Mesenchymal stem cell (in vitro differentiated cells and primary cell): ENCODE data around the gene GARIN5B.

Source experiments
- DNase-seq: peaks from one replicate; pipeline ENCODE4 v3.0.0-alpha.2; 2013
- H2AFZ ChIP-seq: one replicate; pipeline ENCODE4 v1.6.1; 2013; ENCODE audit warnings: low read depth, mild to moderate bottlenecking, control low read depth, inconsistent platforms, low read length, moderate library complexity
- H2AK5ac ChIP-seq: 2 replicates; pipeline ENCODE4 v1.6.1; 2013; ENCODE audit warnings: low read length, moderate library complexity, mild to moderate bottlenecking, inconsistent platforms; ENCODE audit not compliant: severe bottlenecking
- H2BK120ac ChIP-seq: one replicate; pipeline ENCODE4 v1.6.1; 2013; ENCODE audit warnings: low read depth, mild to moderate bottlenecking, inconsistent platforms, low read length, moderate library complexity
- H2BK12ac ChIP-seq, 2 experiments: one replicate each; pipeline ENCODE4 v1.6.1; 2013; ENCODE audit warnings: inconsistent platforms in 2 of 2, low read length in 2 of 2, mild to moderate bottlenecking in 2 of 2, moderate library complexity in 2 of 2, control low read depth in 1 of 2
- H2BK15ac ChIP-seq: one replicate; pipeline ENCODE4 v1.6.1; 2013; ENCODE audit warnings: mild to moderate bottlenecking, low read depth, inconsistent platforms; ENCODE audit not compliant: poor library complexity, severe bottlenecking
- H2BK5ac ChIP-seq: 2 replicates; pipeline ENCODE4 v1.6.1; 2013; ENCODE audit warnings: low read depth, mild to moderate bottlenecking, low read length, control low read depth, inconsistent platforms; ENCODE audit not compliant: poor library complexity, severe bottlenecking
- H3K14ac ChIP-seq, 2 experiments: one replicate each; pipeline ENCODE4 v1.6.1; 2013; ENCODE audit warnings: inconsistent platforms in 2 of 2, low read length in 2 of 2, control low read depth in 1 of 2, mild to moderate bottlenecking in 1 of 2, moderate library complexity in 1 of 2
- H3K18ac ChIP-seq, 2 experiments: one replicate each; pipeline ENCODE4 v1.6.1; 2013; ENCODE audit warnings: inconsistent platforms in 2 of 2, low read length in 2 of 2, control low read depth in 1 of 2, low read depth in 1 of 2, mild to moderate bottlenecking in 1 of 2
- H3K23ac ChIP-seq, 2 experiments: one replicate each; pipeline ENCODE4 v1.6.1; 2013; ENCODE audit warnings: inconsistent platforms in 2 of 2, low read length in 2 of 2, mild to moderate bottlenecking in 2 of 2, moderate library complexity in 2 of 2, control low read depth in 1 of 2
- H3K27ac ChIP-seq: 2 replicates; pipeline ENCODE4 v1.5.1; 2013; ENCODE audit warnings: mild to moderate bottlenecking, moderate library complexity, low read length, control low read depth, inconsistent platforms; ENCODE audit not compliant: poor library complexity, severe bottlenecking
- H3K27me3 ChIP-seq, 2 experiments: 2 replicates each; pipeline versions ENCODE4 v1.6.1 to v1.7.0; 2013; ENCODE audit warnings: low read length in 2 of 2, mild to moderate bottlenecking in 2 of 2, moderate library complexity in 2 of 2, control low read depth in 1 of 2, inconsistent platforms in 1 of 2; ENCODE audit not compliant: control insufficient read depth in 1 of 2, insufficient read depth in 1 of 2
- H3K36me3 ChIP-seq, 2 experiments: 2 replicates each; pipeline versions ENCODE4 v1.6.1 to v1.7.0; 2013; ENCODE audit warnings: low read length in 2 of 2, control low read depth in 1 of 2, inconsistent platforms in 1 of 2, low read depth in 1 of 2, mild to moderate bottlenecking in 1 of 2; ENCODE audit not compliant: insufficient read depth in 2 of 2, control insufficient read depth in 1 of 2
- H3K4ac ChIP-seq, 2 experiments: one replicate each; pipeline ENCODE4 v1.6.1; 2013; ENCODE audit warnings: inconsistent platforms in 2 of 2, low read length in 2 of 2, mild to moderate bottlenecking in 2 of 2, moderate library complexity in 2 of 2, control low read depth in 1 of 2, low read depth in 1 of 2
- H3K4me1 ChIP-seq: 2 replicates; pipeline ENCODE4 v1.6.1; 2013; ENCODE audit warnings: low read depth, low read length, control low read depth; ENCODE audit not compliant: control insufficient read depth, insufficient read depth
- H3K4me2 ChIP-seq: 2 replicates; pipeline ENCODE4 v1.6.1; 2013; ENCODE audit warnings: low read length, mild to moderate bottlenecking, inconsistent platforms; ENCODE audit not compliant: poor library complexity, severe bottlenecking
- H3K4me3 ChIP-seq, 2 experiments: 2 replicates each; pipeline versions ENCODE4 v1.5.1 to v1.7.0; 2013; ENCODE audit warnings: low read length in 2 of 2, mild to moderate bottlenecking in 2 of 2, control low read depth in 1 of 2, low read depth in 1 of 2; ENCODE audit not compliant: insufficient read depth in 1 of 2
- H3K79me1 ChIP-seq: replicated peaks from 2 replicates; pipeline ENCODE4 v1.6.1; 2013; ENCODE audit warnings: mild to moderate bottlenecking, control low read depth, low read length, inconsistent platforms; ENCODE audit not compliant: poor library complexity, severe bottlenecking
- H3K9ac ChIP-seq: 2 replicates; pipeline ENCODE4 v1.7.0; 2013; ENCODE audit warnings: mild to moderate bottlenecking, low read length, moderate library complexity
- H3K9me3 ChIP-seq: 2 replicates; pipeline ENCODE4 v1.7.0; 2013; ENCODE audit warnings: mild to moderate bottlenecking, low read length; ENCODE audit not compliant: control insufficient read depth
- H4K8ac ChIP-seq: one replicate; pipeline ENCODE4 v1.6.1; 2013; ENCODE audit warnings: inconsistent platforms, mild to moderate bottlenecking, low read length, moderate library complexity
- H4K91ac ChIP-seq: one replicate; pipeline ENCODE4 v1.6.1; 2013; ENCODE audit warnings: mild to moderate bottlenecking, low read length, inconsistent platforms
- WGBS: methylation state at CpG from one replicate; pipeline ENCODE4 v1.1.7; 2013; ENCODE audit warnings: mixed read lengths; 5-methylcytosine and 5-hydroxymethylcytosine counted together

Gene GARIN5B

DNA sequence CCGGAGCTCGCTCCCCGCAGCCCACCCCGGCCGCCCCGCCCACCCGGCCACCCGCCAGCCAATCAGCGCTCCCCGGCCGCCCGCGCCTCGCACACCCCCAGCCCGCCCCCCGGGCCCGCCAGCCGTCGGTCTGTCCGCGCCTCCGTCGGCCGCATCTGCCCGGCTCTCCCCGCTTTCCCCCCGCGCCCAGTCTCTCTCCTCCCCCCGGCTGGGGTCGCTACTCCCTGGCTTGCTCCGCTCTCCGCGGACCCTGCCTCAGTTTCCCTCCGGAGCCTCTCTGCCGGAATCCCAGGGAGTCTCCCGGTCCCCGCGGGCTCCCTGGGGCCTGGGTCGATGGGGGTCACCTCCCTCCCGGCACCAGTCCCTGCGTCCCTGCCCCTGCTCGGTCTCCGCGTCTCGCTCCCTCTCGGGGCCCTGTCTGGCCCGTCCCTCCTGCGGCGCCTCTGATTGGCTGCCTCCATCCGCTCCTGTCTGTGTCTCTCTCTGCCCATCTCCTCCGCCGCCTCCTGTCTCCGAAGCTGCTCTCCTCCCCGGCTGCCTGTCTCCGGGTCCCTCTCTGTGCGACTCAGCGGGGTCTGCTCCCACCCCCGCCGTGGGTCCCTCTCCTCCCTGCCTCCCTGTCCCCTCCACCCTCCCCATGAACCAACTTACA lies 6.7 kb upstream of the GARIN5B start:
- Histone ChIP-seq H3K4me3 (peak overlapping the region; percentile 78 to 84), H3K27me3 (peaks cover 0 to 7% of the 10 kb centered on the region in 2 experiments), H3K9me3 (no peaks in the 10 kb centered on the region), H3K79me1 (peaks cover 6% of the 10 kb centered on the region), H3K23ac (peak overlapping the region in 1 of 2 experiments; percentile 47), H3K18ac (peak overlapping the region; percentile 45 to 85), H3K14ac (peak overlapping the region in 1 of 2 experiments; percentile 68), H3K4me1 (peaks cover 55% of the 10 kb centered on the region), H2AFZ (peak overlapping the region; percentile 84), H2BK15ac (no peak overlapping the region), H2BK120ac (peak overlapping the region; percentile 27), H3K4me2 (peak overlapping the region; percentile 83), H3K9ac (peak overlapping the region; percentile 74), H2AK5ac (no peak overlapping the region), H3K27ac (peak overlapping the region; percentile 94), H3K36me3 (peaks cover 0 to 35% of the 10 kb centered on the region in 2 experiments), H4K8ac (peak overlapping the region; percentile 45), H2BK12ac (peak overlapping the region in 1 of 2 experiments; percentile 88), H3K4ac (peak overlapping the region; percentile 46 to 57), H4K91ac (no peak overlapping the region), H2BK5ac (peak overlapping the region; percentile 92)
- DNase-seq, result peak; percentile 85
- under 1% methylated on average over 51 of the region's 59 CpGs for WGBS

DNA sequence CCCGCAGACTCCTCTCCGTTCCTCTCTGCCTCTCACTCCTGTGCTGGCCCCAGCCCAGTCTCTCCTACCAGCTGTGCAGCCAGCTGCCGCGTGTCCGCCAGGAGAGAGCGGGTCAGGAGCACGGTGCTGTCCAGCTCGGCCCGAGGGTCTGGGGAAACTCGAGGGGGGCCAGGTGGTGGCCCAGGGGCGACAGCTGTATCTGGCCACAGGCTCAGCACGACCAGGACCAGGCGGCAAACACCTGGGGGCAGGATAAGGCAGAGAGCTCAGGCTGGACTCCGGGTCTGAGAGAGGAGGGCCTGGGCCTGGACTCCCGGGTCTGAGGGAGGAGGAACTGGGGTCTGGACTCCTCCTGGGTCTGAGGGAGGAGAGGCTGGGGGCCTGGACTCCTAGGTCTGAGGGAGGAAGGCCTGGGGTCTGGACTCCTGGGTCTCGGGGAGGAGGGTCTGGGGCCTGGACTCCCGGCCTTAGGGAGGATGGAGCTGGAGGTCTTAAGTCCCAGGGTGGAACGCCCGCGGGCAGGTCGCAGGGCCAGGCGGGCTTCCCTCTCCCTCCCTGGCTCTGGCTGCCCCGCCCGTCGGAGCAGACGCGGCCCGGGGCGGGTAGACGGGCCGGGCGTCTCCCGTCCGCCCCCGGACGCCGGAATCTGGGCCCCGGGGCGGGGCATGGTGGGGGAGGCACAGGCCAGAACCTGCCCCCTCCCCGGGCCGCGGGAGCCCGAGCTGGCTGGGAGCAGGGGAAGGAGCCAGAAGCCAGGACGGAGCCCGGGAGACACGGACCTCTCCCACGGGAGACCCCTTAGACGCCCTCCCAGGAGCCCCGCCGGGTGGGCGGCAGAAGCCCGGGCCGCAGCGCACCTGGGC lies 5.9 kb upstream of the GARIN5B start:
- H2BK120ac ChIP-seq, result peak overlapping the region; percentile 27
- H3K79me1 ChIP-seq, result peaks cover 6% of the 10 kb centered on the region
- H2BK15ac ChIP-seq, result peak overlapping the region; percentile 90
- peak overlapping the region; percentile 61 for H3K27ac ChIP-seq
- H3K18ac ChIP-seq, result peak overlapping the region in 1 of 2 experiments; percentile 54
- H3K4me3 ChIP-seq, result peak overlapping the region; percentile 62 to 84
- DNase-seq, result peak; percentile 57
- peak overlapping the region; percentile 4 for H2AK5ac ChIP-seq
- 20% methylated on average over 47 of the region's 54 CpGs for WGBS
- peak overlapping the region; percentile 1 for H4K8ac ChIP-seq
- peak overlapping the region; percentile 71 for H3K4me2 ChIP-seq
- H2BK5ac ChIP-seq, result no peak overlapping the region
- H4K91ac ChIP-seq, result peak overlapping the region; percentile 82
- peak overlapping the region in 1 of 2 experiments; percentile 38 for H3K14ac ChIP-seq
- no peak overlapping the region for H2AFZ ChIP-seq
- peak overlapping the region in 1 of 2 experiments; percentile 40 for H3K23ac ChIP-seq
- H3K9ac ChIP-seq, result peak overlapping the region; percentile 66
- peaks cover 50% of the 10 kb centered on the region for H3K4me1 ChIP-seq
- no peaks in the 10 kb centered on the region for H3K9me3 ChIP-seq
- peaks cover 0 to 37% of the 10 kb centered on the region in 2 experiments for H3K36me3 ChIP-seq
- peaks cover 0 to 4% of the 10 kb centered on the region in 2 experiments for H3K27me3 ChIP-seq
- peak overlapping the region; percentile 21 to 45 for H2BK12ac ChIP-seq
- H3K4ac ChIP-seq, result peak overlapping the region in 1 of 2 experiments; percentile 32

- Histone ChIP-seq H4K8ac (no peak overlapping the region), H4K91ac (no peak overlapping the region), H3K23ac (no peak overlapping the region), H3K9ac (no peak overlapping the region), H3K4me1 (peaks cover 48% of the 10 kb centered on the region), H2AFZ (no peak overlapping the region), H3K27ac (peak overlapping the region; percentile 54), H3K4me3 (peak overlapping the region in 1 of 2 experiments; percentile 84), H2BK120ac (no peak overlapping the region), H3K14ac (no peak overlapping the region), H3K79me1 (peaks cover 6% of the 10 kb centered on the region), H3K4ac (no peak overlapping the region), H2BK15ac (no peak overlapping the region), H2AK5ac (no peak overlapping the region), H3K18ac (no peak overlapping the region), H2BK5ac (no peak overlapping the region), H3K36me3 (peaks cover 0 to 37% of the 10 kb centered on the region in 2 experiments), H3K9me3 (no peaks in the 10 kb centered on the region), H2BK12ac (no peak overlapping the region), H3K4me2 (peak overlapping the region; percentile 71), H3K27me3 (no peaks in the 10 kb centered on the region)
- no peak for DNase-seq
- whole genome bisulfite sequencing, result 88% methylated on average over 16 of the region's 16 CpGs
Measured at GRCh38 chr19:55368106-55368505, 5.0 kb upstream of the GARIN5B start.

DNA sequence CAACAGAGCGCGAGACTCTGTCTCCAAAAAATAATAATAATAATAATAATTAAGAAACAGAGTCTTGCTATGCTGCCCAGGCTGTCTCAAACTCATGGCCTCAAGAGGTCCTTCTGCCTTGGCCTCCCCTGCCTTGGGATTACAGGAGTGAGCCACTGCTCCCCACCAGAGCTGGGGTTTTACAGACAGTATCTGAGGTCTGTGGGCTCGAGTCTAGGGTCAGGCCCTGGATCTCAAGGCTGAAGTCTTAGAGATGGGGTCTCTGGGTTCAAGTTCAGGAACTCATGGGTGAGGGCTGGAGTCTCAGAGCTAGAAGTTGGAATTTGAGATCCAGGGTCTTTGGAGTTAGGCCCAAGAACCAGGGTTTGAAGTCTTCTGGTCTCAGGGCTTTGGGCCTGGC lies 3.7 kb upstream of the GARIN5B start:
- WGBS, result 94% methylated on average over 1 of the region's 3 CpGs

More for the DNA sequence above, 3.7 kb upstream of the GARIN5B start:
- no peak overlapping the region for H3K4me2 ChIP-seq
- peak overlapping the region; percentile 4 for H2AK5ac ChIP-seq
- no peaks in the 10 kb centered on the region for H3K9me3 ChIP-seq
- H2BK15ac ChIP-seq, result no peak overlapping the region
- H4K8ac ChIP-seq, result no peak overlapping the region
- no peak overlapping the region for H3K23ac ChIP-seq
- H3K4ac ChIP-seq, result no peak overlapping the region
- H2BK12ac ChIP-seq, result no peak overlapping the region
- H3K4me3 ChIP-seq, result no peak overlapping the region
- no peaks in the 10 kb centered on the region for H3K27me3 ChIP-seq
- H3K36me3 ChIP-seq, result peaks cover 0 to 37% of the 10 kb centered on the region in 2 experiments
- peaks cover 43% of the 10 kb centered on the region for H3K4me1 ChIP-seq
- H3K14ac ChIP-seq, result no peak overlapping the region
- no peak overlapping the region for H3K18ac ChIP-seq
- no peak overlapping the region for H3K9ac ChIP-seq
- no peak overlapping the region for H2BK5ac ChIP-seq
- H4K91ac ChIP-seq, result no peak overlapping the region
- no peak overlapping the region for H2BK120ac ChIP-seq
- no peak for DNase-seq
- H3K79me1 ChIP-seq, result peaks cover 6% of the 10 kb centered on the region
- H3K27ac ChIP-seq, result no peak overlapping the region
- H2AFZ ChIP-seq, result no peak overlapping the region
